Trophoblast cell (in vitro differentiated cells and primary cell): Measurements from ENCODE around the gene CASP2.

Experiments
- DNase-seq, 2 donors: peaks; one replicate each; pipeline ENCODE4 v3.0.0-alpha.2; 2016
- H2AFZ ChIP-seq: 2 replicates; pipeline ENCODE4 v1.6.1; 2013; ENCODE audit warnings: low read length, moderate library complexity, mild to moderate bottlenecking; ENCODE audit not compliant: insufficient read depth, poor library complexity
- H2AK5ac ChIP-seq: 2 replicates; pipeline ENCODE4 v1.6.1; 2013; ENCODE audit warnings: mild to moderate bottlenecking, low read length
- H2BK120ac ChIP-seq: 2 replicates; pipeline ENCODE4 v1.6.1; 2013; ENCODE audit warnings: low read length, mild to moderate bottlenecking, moderate library complexity; ENCODE audit not compliant: insufficient read depth, poor library complexity
- H2BK12ac ChIP-seq: 2 replicates; pipeline ENCODE4 v1.6.1; 2013; ENCODE audit warnings: mild to moderate bottlenecking, low read length, moderate library complexity
- H2BK5ac ChIP-seq: 2 replicates; pipeline ENCODE4 v1.6.1; 2013; ENCODE audit warnings: low read length, low read depth, moderate library complexity, mild to moderate bottlenecking; ENCODE audit not compliant: poor library complexity
- H3K14ac ChIP-seq: 2 replicates; pipeline ENCODE4 v1.6.1; 2013; ENCODE audit warnings: mild to moderate bottlenecking, low read length
- H3K18ac ChIP-seq: 2 replicates; pipeline ENCODE4 v1.6.1; 2013; ENCODE audit warnings: mild to moderate bottlenecking, low read length
- H3K23ac ChIP-seq: 2 replicates; pipeline ENCODE4 v1.6.1; 2013; ENCODE audit warnings: low read length
- H3K27ac ChIP-seq: 2 replicates; pipeline ENCODE4 v1.5.1; 2013; ENCODE audit warnings: low read depth, mild to moderate bottlenecking, inconsistent platforms, low read length, moderate library complexity
- H3K27me3 ChIP-seq: 2 replicates; pipeline ENCODE4 v1.6.1; 2013; ENCODE audit warnings: inconsistent platforms, mild to moderate bottlenecking, low read length, moderate library complexity; ENCODE audit not compliant: insufficient read depth
- H3K36me3 ChIP-seq, 2 experiments: 1 replicate in 1 of 2; 2 replicates in 1 of 2; pipeline ENCODE4 v1.6.1; 2013; ENCODE audit warnings: low read length in 2 of 2, mild to moderate bottlenecking in 2 of 2, moderate library complexity in 1 of 2; ENCODE audit not compliant: insufficient read depth in 2 of 2, control insufficient read depth in 1 of 2
- H3K4ac ChIP-seq: 2 replicates; pipeline ENCODE4 v1.6.1; 2013; ENCODE audit warnings: low read depth, mild to moderate bottlenecking, low read length, moderate library complexity
- H3K4me1 ChIP-seq, 2 experiments: 1 replicate in 1 of 2; 2 replicates in 1 of 2; pipeline ENCODE4 v1.6.1; 2013; ENCODE audit warnings: low read length in 2 of 2, mild to moderate bottlenecking in 2 of 2, moderate library complexity in 1 of 2; ENCODE audit not compliant: insufficient read depth in 2 of 2, control insufficient read depth in 1 of 2
- H3K4me2 ChIP-seq: 2 replicates; pipeline ENCODE4 v1.6.1; 2013; ENCODE audit warnings: inconsistent platforms, mild to moderate bottlenecking, low read length, moderate library complexity
- H3K4me3 ChIP-seq: 2 replicates; pipeline ENCODE4 v1.5.1; 2013; ENCODE audit warnings: mild to moderate bottlenecking, low read depth, low read length, inconsistent platforms
- H3K79me1 ChIP-seq: one replicate; pipeline ENCODE4 v1.6.1; 2013; ENCODE audit warnings: low read length
- H3K79me2 ChIP-seq: 2 replicates; pipeline ENCODE4 v1.6.1; 2013; ENCODE audit warnings: low read length, mild to moderate bottlenecking; ENCODE audit not compliant: control insufficient read depth, insufficient read depth, poor library complexity
- H3K9ac ChIP-seq: 2 replicates; pipeline ENCODE4 v1.6.1; 2013; ENCODE audit warnings: mild to moderate bottlenecking, low read length
- H3K9me3 ChIP-seq: 2 replicates; pipeline ENCODE4 v1.6.1; 2013; ENCODE audit warnings: low read depth, mild to moderate bottlenecking, control low read depth, inconsistent platforms, low read length; ENCODE audit not compliant: insufficient read depth
- H4K12ac ChIP-seq: 2 replicates; pipeline ENCODE4 v1.6.1; 2013; ENCODE audit warnings: low read depth, mild to moderate bottlenecking, low read length, moderate library complexity
- H4K8ac ChIP-seq: 2 replicates; pipeline ENCODE4 v1.6.1; 2013; ENCODE audit warnings: low read depth, mild to moderate bottlenecking, low read length, moderate library complexity
- H4K91ac ChIP-seq: one replicate; pipeline ENCODE4 v1.6.1; 2013; ENCODE audit warnings: low read depth, mild to moderate bottlenecking, low read length, moderate library complexity
- WGBS: extraction: QIAGEN DNeasy Blood & Tissue Kit; methylation state at CpG from one replicate; pipeline ENCODE4 v1.1.7; 2013; ENCODE audit warnings: missing lambda C conversion rate; ENCODE audit not compliant: insufficient read length, insufficient coverage; ENCODE audit errors: extremely low coverage; 5-methylcytosine and 5-hydroxymethylcytosine counted together

The CASP2 gene

DNA sequence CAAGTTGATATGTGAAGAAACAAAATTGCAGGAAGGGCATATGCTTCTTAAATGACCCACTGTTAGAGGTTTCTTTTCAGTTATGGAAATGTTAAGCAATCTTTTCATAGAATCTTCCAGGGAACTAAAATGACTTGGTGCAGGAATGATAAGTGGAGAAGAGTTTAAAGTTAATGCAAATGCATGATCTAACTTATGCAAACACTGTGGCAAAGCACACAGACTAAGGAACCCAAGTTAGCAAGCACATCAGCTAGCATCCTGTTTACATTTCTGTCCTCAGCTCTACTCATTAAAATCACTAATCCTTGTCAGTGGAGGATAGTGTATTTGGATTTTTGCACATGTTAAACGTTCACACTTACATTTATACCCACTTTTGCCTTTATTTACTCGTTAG, 37.1 kb downstream of the CASP2 start:
- Histone ChIP-seq H3K36me3 (no peaks in the 10 kb centered on the region), H2AFZ (no peak overlapping the region), H2BK120ac (no peak overlapping the region), H3K4ac (no peak overlapping the region), H3K9me3 (no peaks in the 10 kb centered on the region), H4K91ac (no peak overlapping the region), H3K79me2 (no peaks in the 10 kb centered on the region), H2AK5ac (no peak overlapping the region), H4K12ac (no peak overlapping the region), H3K23ac (no peak overlapping the region), H2BK12ac (no peak overlapping the region), H3K4me3 (no peak overlapping the region), H4K8ac (no peak overlapping the region), H3K18ac (no peak overlapping the region), H3K9ac (no peak overlapping the region), H3K4me1 (peaks cover 0 to 4% of the 10 kb centered on the region in 2 experiments), H3K27me3 (no peaks in the 10 kb centered on the region), H3K14ac (no peak overlapping the region), H2BK5ac (no peak overlapping the region), H3K4me2 (no peak overlapping the region), H3K27ac (no peak overlapping the region), H3K79me1 (no peaks in the 10 kb centered on the region)
- DNase-seq: no peak
- no CpG with 5 or more reads among the region's 2 CpGs for WGBS

DNA sequence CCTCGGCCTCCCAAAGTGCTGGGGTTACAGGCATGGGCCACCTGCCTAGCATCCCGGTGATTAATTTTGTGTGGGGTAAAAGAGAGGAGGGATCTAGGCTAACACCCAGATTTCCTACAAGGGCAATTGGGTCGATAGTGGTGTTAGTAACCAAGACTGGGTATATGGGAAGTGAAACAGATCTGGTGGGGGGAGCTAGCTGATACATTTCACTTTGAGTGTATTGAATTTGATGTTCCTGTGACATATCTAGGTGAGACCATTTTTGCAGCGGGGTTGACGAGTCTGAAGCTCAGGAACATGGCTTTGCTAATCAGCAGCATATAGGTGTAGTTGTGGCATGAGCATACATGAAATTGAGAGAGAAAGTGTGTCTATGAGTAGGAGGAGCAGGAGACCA, 39.8 kb downstream of the CASP2 start:
- H4K91ac ChIP-seq: no peak overlapping the region
- H3K4ac ChIP-seq: no peak overlapping the region
- no peaks in the 10 kb centered on the region for H3K9me3 ChIP-seq
- no peak overlapping the region for H3K9ac ChIP-seq
- H3K18ac ChIP-seq: no peak overlapping the region
- H3K79me2 ChIP-seq: no peaks in the 10 kb centered on the region
- no peaks in the 10 kb centered on the region for H3K27me3 ChIP-seq
- H3K4me3 ChIP-seq: no peak overlapping the region
- no CpG with 5 or more reads among the region's 5 CpGs for WGBS
- H3K4me2 ChIP-seq: no peak overlapping the region
- no peaks in the 10 kb centered on the region for H3K36me3 ChIP-seq
- no peak overlapping the region for H3K23ac ChIP-seq
- H3K4me1 ChIP-seq: no peaks in the 10 kb centered on the region
- no peak overlapping the region for H2BK12ac ChIP-seq
- no peaks in the 10 kb centered on the region for H3K79me1 ChIP-seq
- no peak overlapping the region for H2AK5ac ChIP-seq
- no peak overlapping the region for H2AFZ ChIP-seq
- no peak overlapping the region for H3K27ac ChIP-seq
- no peak overlapping the region for H3K14ac ChIP-seq
- no peak overlapping the region for H2BK120ac ChIP-seq
- no peak overlapping the region for H4K8ac ChIP-seq
- H4K12ac ChIP-seq: no peak overlapping the region
- no peak for DNase-seq
- H2BK5ac ChIP-seq: no peak overlapping the region

DNA sequence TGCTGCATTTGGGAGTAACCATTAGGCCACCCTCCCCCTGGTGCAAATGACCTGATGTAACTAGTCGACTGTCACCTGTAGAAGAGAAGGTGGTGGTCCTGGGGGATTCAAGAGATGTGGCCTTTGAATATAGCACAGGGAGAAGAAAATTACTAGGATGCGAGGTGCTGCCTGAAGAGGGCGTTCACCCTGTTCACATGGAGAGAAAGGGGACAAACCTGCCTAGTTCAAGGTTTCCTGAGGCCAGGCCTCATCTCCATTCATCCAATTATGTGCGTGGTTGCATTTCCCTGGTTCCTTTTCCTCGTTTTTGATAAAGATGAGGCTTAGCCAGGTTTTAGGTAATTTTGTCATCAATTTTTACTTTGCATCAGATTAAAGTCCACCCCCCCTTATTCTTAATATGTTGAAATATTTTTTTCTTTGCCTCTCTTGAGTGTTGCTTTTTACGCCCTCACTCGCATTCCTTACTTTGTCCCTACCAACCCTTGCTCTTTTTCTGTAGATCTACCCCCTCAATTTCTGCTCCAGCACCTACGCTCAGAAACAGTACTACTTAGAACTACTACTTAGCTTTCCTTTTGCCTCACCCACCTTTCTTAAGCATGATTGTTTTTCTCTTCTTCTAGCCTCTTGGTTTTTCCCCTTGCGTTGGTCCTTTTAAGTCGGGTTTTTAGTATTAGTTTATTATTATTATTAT, 41.5 kb downstream of the CASP2 start:
- H3K4me3 ChIP-seq: no peak overlapping the region
- H3K36me3 ChIP-seq: no peaks in the 10 kb centered on the region
- H2AFZ ChIP-seq: no peak overlapping the region
- no peak overlapping the region for H4K91ac ChIP-seq
- no peak overlapping the region for H3K18ac ChIP-seq
- no peaks in the 10 kb centered on the region for H3K9me3 ChIP-seq
- H2BK120ac ChIP-seq: no peak overlapping the region
- H3K27me3 ChIP-seq: no peaks in the 10 kb centered on the region
- no peak overlapping the region for H3K27ac ChIP-seq
- no peak overlapping the region for H2BK5ac ChIP-seq
- H3K14ac ChIP-seq: no peak overlapping the region
- no peaks in the 10 kb centered on the region for H3K4me1 ChIP-seq
- no peak overlapping the region for H3K4ac ChIP-seq
- no peak overlapping the region for H3K9ac ChIP-seq
- H3K79me2 ChIP-seq: no peaks in the 10 kb centered on the region
- no peak overlapping the region for H4K8ac ChIP-seq
- no peak overlapping the region for H3K4me2 ChIP-seq
- no CpG with 5 or more reads among the region's 10 CpGs for WGBS
- no peak overlapping the region for H2AK5ac ChIP-seq
- H3K23ac ChIP-seq: no peak overlapping the region
- no peak overlapping the region for H4K12ac ChIP-seq
- H3K79me1 ChIP-seq: no peaks in the 10 kb centered on the region
- no peak overlapping the region for H2BK12ac ChIP-seq
- DNase-seq: no peak

DNA sequence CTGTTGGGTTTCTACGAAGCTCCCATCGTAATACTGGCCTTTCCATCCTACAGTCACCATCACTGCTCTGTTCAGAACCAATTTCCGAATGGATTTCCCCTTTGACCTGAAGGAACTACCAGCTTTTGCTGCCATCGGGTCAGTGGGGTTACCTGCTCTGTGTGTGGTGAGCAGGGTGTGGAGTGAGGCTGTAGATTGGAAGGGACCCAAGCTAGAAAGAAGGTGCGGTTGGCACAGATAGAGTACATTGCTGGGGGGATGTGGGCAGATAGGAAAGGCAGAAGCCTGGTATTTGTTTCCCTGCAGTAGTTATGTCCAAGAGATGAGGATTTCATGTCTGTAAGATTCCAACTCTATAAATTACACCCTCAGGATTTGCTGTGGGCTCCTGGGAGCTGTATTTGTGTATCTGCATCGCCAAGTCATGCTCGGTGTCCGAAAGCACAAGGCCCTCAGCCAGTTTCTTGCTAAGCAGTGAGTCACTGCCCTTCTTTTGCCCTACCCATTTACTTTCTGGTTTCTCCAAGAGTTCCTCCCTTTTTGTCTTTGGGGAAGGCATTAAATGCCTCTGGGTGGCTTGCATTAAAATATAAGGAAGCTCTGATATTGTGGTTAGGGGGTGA, 43.1 kb downstream of the CASP2 start:
- H4K12ac ChIP-seq: no peak overlapping the region
- H3K9me3 ChIP-seq: no peaks in the 10 kb centered on the region
- WGBS: no CpG with 5 or more reads among the region's 8 CpGs
- H3K23ac ChIP-seq: no peak overlapping the region
- no peak overlapping the region for H3K4me3 ChIP-seq
- H3K9ac ChIP-seq: no peak overlapping the region
- H3K79me2 ChIP-seq: no peaks in the 10 kb centered on the region
- no peaks in the 10 kb centered on the region for H3K36me3 ChIP-seq
- no peak overlapping the region for H2BK120ac ChIP-seq
- H3K18ac ChIP-seq: no peak overlapping the region
- no peaks in the 10 kb centered on the region for H3K4me1 ChIP-seq
- no peak overlapping the region for H3K27ac ChIP-seq
- H2AK5ac ChIP-seq: no peak overlapping the region
- H2AFZ ChIP-seq: no peak overlapping the region
- no peak overlapping the region for H3K4me2 ChIP-seq
- no peak overlapping the region for H2BK5ac ChIP-seq
- H2BK12ac ChIP-seq: no peak overlapping the region
- no peaks in the 10 kb centered on the region for H3K79me1 ChIP-seq
- no peak for DNase-seq
- no peak overlapping the region for H3K14ac ChIP-seq
- no peak overlapping the region for H4K91ac ChIP-seq
- no peak overlapping the region for H4K8ac ChIP-seq
- no peaks in the 10 kb centered on the region for H3K27me3 ChIP-seq
- H3K4ac ChIP-seq: no peak overlapping the region
